ENCODE measurements around the gene HYAL3.
"Not testable (repeated sequence)": the region's sequence is repeated elsewhere in the genome, so short reads cannot be mapped to it uniquely, and the experiment has no call there.

HYAL3 gene

GRCh38 chr3:50319894-50320625, 20.9 kb upstream of the HYAL3 start:
- H3K9me3 ChIP-seq (ENCODE audit: insufficient read depth, low read depth, low read length), result no peaks in the 10 kb centered on the region
- H3K27ac ChIP-seq (ENCODE audit: low read length), result peak overlapping the region; percentile 82
- H3K36me3 ChIP-seq (ENCODE audit: insufficient read depth, low read depth, low read length), result peaks cover 51% of the 10 kb centered on the region
- peak overlapping the region; percentile 99 for H3K9ac ChIP-seq (ENCODE audit: low read depth, low read length)
- peak overlapping the region; percentile 100 for H3K4me3 ChIP-seq (ENCODE audit: low read length)
- H3K27me3 ChIP-seq (ENCODE audit: insufficient read depth, low read length), result no peaks in the 10 kb centered on the region
- H3K4me1 ChIP-seq (ENCODE audit: insufficient read depth, low read length), result peaks cover 7% of the 10 kb centered on the region

DNA sequence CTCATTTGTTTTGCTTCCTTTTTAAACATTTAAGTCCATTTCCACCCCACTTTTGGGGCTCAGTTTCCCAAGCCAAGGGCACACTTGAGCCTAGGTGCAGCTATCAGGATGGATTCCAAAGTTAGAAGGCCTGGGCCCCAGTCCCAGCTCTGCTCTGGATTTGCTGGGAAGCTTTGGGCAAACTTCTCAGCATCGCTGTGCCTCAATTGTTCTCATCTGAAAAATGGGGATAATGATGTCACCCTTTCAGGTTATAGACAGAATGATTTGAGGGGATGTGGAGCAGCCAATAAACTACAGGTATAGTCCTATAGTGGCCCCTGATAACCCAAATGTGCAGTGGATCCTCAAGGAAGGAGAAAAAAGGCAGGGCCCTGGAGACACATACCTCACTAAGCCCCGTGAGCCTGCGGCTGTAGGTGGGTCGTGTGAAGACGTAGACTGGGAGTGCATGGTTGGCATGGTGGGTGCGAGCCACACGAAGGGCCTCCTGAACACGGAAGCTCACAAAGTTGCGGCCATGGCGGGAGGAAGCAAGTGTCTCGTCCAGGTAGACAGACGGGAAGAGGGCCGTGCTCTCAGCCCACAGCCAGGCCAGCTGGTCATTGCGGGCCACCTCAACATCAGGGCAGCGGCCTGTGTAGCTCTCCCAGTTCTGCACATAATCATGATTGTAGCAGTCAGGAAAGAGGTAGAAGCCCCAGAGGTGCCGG, 20.1 kb upstream of the HYAL3 start:
- no peaks in the 10 kb centered on the region for H3K9me3 ChIP-seq (ENCODE audit: insufficient read depth, low read depth, low read length)
- peak overlapping the region; percentile 100; the same call in 1 of the 2 replicates for H3K4me3 ChIP-seq (ENCODE audit: low read length)
- peaks cover 48% of the 10 kb centered on the region for H3K36me3 ChIP-seq (ENCODE audit: insufficient read depth, low read depth, low read length)
- no peak overlapping the region for H3K9ac ChIP-seq (ENCODE audit: low read depth, low read length)
- H3K4me1 ChIP-seq (ENCODE audit: insufficient read depth, low read length), result peaks cover 6% of the 10 kb centered on the region
- no peaks in the 10 kb centered on the region for H3K27me3 ChIP-seq (ENCODE audit: insufficient read depth, low read length)
- H3K27ac ChIP-seq (ENCODE audit: low read length), result no peak overlapping the region

DNA sequence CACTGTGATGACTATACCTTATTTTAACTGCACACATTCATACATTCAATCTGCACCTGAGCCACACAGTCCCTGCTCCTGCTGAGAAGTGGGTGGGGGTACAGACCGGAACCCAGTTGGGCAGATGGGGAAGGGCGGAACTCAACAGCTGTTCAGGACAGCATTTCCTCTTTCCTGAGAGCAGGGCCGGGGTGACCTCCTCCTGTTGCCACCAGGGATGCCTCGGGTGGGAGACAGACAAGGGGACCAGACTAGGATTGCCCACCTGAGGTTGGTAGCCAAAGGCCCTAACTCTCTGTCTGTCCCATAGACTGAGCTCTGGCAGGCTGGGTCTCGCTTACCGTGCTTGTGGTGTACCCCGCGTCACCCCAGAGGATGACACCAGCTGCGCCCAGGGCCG, 19.4 kb upstream of the HYAL3 start:
- Histone ChIP-seq H3K9ac (ENCODE audit: low read depth, low read length) (no peak overlapping the region), H3K9me3 (ENCODE audit: insufficient read depth, low read depth, low read length) (no peaks in the 10 kb centered on the region), H3K27me3 (ENCODE audit: insufficient read depth, low read length) (no peaks in the 10 kb centered on the region), H3K4me3 (ENCODE audit: low read length) (no peak overlapping the region), H3K4me1 (ENCODE audit: insufficient read depth, low read length) (peaks cover 5% of the 10 kb centered on the region), H3K36me3 (ENCODE audit: insufficient read depth, low read depth, low read length) (peaks cover 45% of the 10 kb centered on the region), H3K27ac (ENCODE audit: low read length) (no peak overlapping the region)

DNA sequence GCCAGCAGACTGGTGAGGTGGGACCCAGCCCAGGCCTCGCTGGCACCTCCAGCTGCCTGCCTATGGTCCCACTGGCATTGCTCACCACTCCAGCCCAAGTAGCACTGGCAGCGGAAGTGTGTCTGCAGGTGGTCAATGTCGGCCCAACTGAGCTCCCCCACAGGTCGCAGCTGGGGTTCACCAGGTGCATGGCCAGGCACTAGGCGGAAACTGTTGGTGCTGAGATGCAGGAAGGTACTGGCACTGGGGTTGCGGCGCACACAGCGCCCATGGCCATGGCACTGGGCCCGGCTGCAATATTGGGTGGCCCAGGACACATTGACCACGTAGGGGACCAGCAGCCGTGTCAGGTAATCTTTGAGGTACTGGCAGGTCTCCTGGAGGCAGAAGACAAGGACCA, 19.0 kb upstream of the HYAL3 start:
- Histone ChIP-seq H3K27ac (ENCODE audit: low read length) (no peak overlapping the region), H3K4me1 (ENCODE audit: insufficient read depth, low read length) (peaks cover 4% of the 10 kb centered on the region), H3K9ac (ENCODE audit: low read depth, low read length) (no peak overlapping the region), H3K4me3 (ENCODE audit: low read length) (no peak overlapping the region), H3K36me3 (ENCODE audit: insufficient read depth, low read depth, low read length) (peaks cover 45% of the 10 kb centered on the region), H3K9me3 (ENCODE audit: insufficient read depth, low read depth, low read length) (no peaks in the 10 kb centered on the region), H3K27me3 (ENCODE audit: insufficient read depth, low read length) (no peaks in the 10 kb centered on the region)

DNA sequence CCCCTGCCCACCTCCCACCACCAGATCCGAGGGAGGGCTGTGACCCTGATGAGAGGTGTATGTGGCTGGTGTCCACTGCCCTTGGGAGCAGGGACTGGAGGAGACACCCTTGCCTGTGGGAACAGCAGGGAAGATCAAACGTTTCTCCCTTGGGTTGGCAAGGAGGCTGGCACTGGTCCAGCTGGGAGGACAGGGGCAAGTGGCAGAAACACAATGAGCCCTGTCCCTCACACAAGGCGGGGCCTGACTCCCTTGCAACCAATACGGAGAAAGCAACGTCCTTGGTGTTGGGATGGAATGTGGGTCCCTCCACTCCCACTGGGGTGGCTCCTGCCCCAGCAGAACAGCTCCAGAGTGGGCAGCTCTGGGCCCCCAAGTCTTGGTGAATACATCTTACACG, 18.1 kb upstream of the HYAL3 start:
- Histone ChIP-seq H3K4me1 (ENCODE audit: insufficient read depth, low read length) (no peaks in the 10 kb centered on the region; the same call in 1 of the 2 replicates), H3K9ac (ENCODE audit: low read depth, low read length) (no peak overlapping the region), H3K27ac (ENCODE audit: low read length) (no peak overlapping the region), H3K9me3 (ENCODE audit: insufficient read depth, low read depth, low read length) (no peaks in the 10 kb centered on the region), H3K27me3 (ENCODE audit: insufficient read depth, low read length) (no peaks in the 10 kb centered on the region), H3K4me3 (ENCODE audit: low read length) (no peak overlapping the region), H3K36me3 (ENCODE audit: insufficient read depth, low read depth, low read length) (peaks cover 45% of the 10 kb centered on the region)

GRCh38 chr3:50316657-50317242, 17.5 kb upstream of the HYAL3 start:
- no peak overlapping the region for H3K9ac ChIP-seq (ENCODE audit: low read depth, low read length)
- H3K4me1 ChIP-seq (ENCODE audit: insufficient read depth, low read length), result no peaks in the 10 kb centered on the region; the same call in 1 of the 2 replicates
- no peak overlapping the region for H3K27ac ChIP-seq (ENCODE audit: low read length)
- H3K4me3 ChIP-seq (ENCODE audit: low read length), result no peak overlapping the region
- no peaks in the 10 kb centered on the region for H3K27me3 ChIP-seq (ENCODE audit: insufficient read depth, low read length)
- H3K9me3 ChIP-seq (ENCODE audit: insufficient read depth, low read depth, low read length), result no peaks in the 10 kb centered on the region
- H3K36me3 ChIP-seq (ENCODE audit: insufficient read depth, low read depth, low read length), result peaks cover 45% of the 10 kb centered on the region

- H3K9ac ChIP-seq (ENCODE audit: low read depth, low read length), result no peak overlapping the region
- peaks cover 4% of the 10 kb centered on the region; the same call in 1 of the 2 replicates for H3K9me3 ChIP-seq (ENCODE audit: insufficient read depth, low read depth, low read length)
- H3K27ac ChIP-seq (ENCODE audit: low read length), result no peak overlapping the region
- H3K27me3 ChIP-seq (ENCODE audit: insufficient read depth, low read length), result no peaks in the 10 kb centered on the region
- H3K4me3 ChIP-seq (ENCODE audit: low read length), result no peak overlapping the region
- peaks cover 42% of the 10 kb centered on the region for H3K36me3 ChIP-seq (ENCODE audit: insufficient read depth, low read depth, low read length)
- H3K4me1 ChIP-seq (ENCODE audit: insufficient read depth, low read length), result no peaks in the 10 kb centered on the region; the same call in 1 of the 2 replicates
Measured at GRCh38 chr3:50314816-50315215, 15.6 kb upstream of the HYAL3 start.

DNA sequence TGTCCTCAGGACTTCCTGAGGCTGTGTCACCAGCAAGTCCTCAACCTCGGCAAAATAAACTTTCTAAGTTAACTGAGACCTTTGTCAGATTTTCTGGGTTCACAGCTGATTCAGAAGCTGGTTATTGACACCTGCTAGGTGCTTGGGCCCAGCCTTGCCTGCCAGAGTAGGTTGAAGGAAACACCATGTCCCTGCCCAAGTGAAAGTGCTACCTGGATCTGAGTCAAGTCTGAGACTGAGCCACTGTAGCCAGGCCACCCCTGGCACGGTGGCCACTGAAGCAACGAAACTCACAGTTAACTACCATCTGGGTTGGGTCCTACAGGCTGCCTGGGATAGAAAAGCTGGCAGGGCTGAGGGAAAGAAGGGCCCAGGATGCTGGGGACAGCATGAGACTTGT, 15.1 kb upstream of the HYAL3 start:
- Histone ChIP-seq H3K36me3 (ENCODE audit: insufficient read depth, low read depth, low read length) (peaks cover 38% of the 10 kb centered on the region), H3K4me3 (ENCODE audit: low read length) (no peak overlapping the region), H3K9ac (ENCODE audit: low read depth, low read length) (no peak overlapping the region), H3K4me1 (ENCODE audit: insufficient read depth, low read length) (no peaks in the 10 kb centered on the region; the same call in 1 of the 2 replicates), H3K27me3 (ENCODE audit: insufficient read depth, low read length) (no peaks in the 10 kb centered on the region), H3K27ac (ENCODE audit: low read length) (no peak overlapping the region), H3K9me3 (ENCODE audit: insufficient read depth, low read depth, low read length) (peaks cover 8% of the 10 kb centered on the region; the same call in 1 of the 2 replicates)

DNA sequence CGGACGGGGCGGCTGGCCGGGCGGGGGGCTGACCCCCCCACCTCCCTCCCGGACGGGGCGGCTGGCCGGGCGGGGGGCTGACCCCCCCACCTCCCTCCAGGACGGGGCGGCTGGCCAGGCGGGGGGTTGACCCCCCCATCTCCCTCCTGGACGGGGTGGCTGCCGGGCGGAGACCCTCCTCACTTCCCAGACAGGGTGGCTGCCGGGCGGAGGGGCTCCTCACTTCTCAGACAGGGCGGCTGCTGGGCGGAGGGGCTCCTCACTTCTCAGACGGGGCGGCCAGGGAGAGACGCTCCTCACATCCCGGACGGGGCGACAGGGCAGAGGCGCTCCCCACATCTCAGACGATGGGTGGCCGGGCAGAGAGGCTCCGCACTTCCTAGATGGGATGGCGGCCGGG, 12.8 kb upstream of the HYAL3 start:
- H3K27ac ChIP-seq (ENCODE audit: low read length); H3K9ac ChIP-seq (ENCODE audit: low read depth, low read length); H3K4me1 ChIP-seq (ENCODE audit: insufficient read depth, low read length); H3K4me3 ChIP-seq (ENCODE audit: low read length); H3K27me3 ChIP-seq (ENCODE audit: insufficient read depth, low read length): not testable (repeated sequence)
- H3K9me3 ChIP-seq (ENCODE audit: insufficient read depth, low read depth, low read length), result peaks cover 19% of the 10 kb centered on the region; the same call in 1 of the 2 replicates
- H3K36me3 ChIP-seq (ENCODE audit: insufficient read depth, low read depth, low read length), result peaks cover 15% of the 10 kb centered on the region

GRCh38 chr3:50304601-50305000, 5.4 kb upstream of the HYAL3 start:
- peaks cover 21% of the 10 kb centered on the region for H3K9me3 ChIP-seq (ENCODE audit: insufficient read depth, low read depth, low read length)
- no peak overlapping the region for H3K4me3 ChIP-seq (ENCODE audit: low read length)
- H3K36me3 ChIP-seq (ENCODE audit: insufficient read depth, low read depth, low read length), result no peaks in the 10 kb centered on the region
- no peak overlapping the region for H3K27ac ChIP-seq (ENCODE audit: low read length)
- H3K9ac ChIP-seq (ENCODE audit: low read depth, low read length), result no peak overlapping the region
- H3K4me1 ChIP-seq (ENCODE audit: insufficient read depth, low read length), result peaks cover 9% of the 10 kb centered on the region
- peaks cover 4% of the 10 kb centered on the region; the same call in 1 of the 2 replicates for H3K27me3 ChIP-seq (ENCODE audit: insufficient read depth, low read length)

DNA sequence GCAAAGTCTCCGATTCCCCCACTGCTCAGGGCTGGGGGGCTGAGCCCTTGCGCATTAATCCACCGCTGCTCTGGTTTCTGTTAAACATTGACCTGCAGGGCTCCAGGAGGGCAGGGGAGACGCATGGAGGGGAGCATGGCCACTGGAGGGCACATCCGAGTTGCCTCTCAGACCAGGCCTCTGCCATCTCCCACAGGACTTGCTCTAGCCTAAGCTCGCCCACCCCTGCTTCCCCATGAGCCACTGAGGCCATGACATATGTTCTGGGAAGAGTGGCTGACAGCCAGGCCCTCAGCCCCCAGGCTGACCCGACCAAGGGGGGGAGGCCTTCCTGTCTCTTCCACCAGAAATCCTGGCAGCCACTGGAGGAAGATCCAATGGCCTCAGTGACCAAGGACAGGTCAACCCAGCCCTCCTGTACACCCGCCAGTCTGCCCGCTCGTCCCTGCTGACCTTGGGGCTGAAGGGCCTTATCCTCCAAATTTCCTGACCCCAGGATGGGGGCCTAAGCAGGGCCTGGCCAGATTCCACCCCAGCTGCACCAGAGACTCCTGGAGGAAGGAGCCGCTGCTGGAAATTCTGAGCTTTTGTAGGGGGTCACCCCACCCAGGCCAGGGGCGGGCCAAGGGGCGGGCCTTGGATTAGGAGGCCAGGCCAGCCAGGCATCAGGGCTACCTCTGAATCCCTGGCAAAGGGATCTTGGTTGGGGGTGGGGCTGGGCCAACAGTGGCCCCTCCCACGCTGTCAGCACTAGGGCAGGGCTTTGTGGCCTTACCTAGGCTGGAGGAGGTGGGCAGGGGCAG, 4.0 kb upstream of the HYAL3 start, which contains the start of gene HYAL1:
Gene HYAL1 (minus strand): TSS at position 562 of the 803 bp plus-strand sequence. CDS start 618 bp downstream, outside the sequence.
- Histone ChIP-seq H3K4me1 (ENCODE audit: insufficient read depth, low read length) (peaks cover 9% of the 10 kb centered on the region), H3K9me3 (ENCODE audit: insufficient read depth, low read depth, low read length) (peaks cover 14% of the 10 kb centered on the region), H3K9ac (ENCODE audit: low read depth, low read length) (peak within 1 kb of the TSS; percentile 38; the same call in 1 of the 2 replicates), H3K4me3 (ENCODE audit: low read length) (peak within 1 kb of the TSS; percentile 12; the same call in 1 of the 2 replicates), H3K36me3 (ENCODE audit: insufficient read depth, low read depth, low read length) (no peaks in the 10 kb centered on the region), H3K27me3 (ENCODE audit: insufficient read depth, low read length) (peaks cover 4% of the 10 kb centered on the region; the same call in 1 of the 2 replicates), H3K27ac (ENCODE audit: low read length) (no peak within 1 kb of the TSS)
